H9 (cell line): ENCODE measurements around the gene ERP29. TPM values are rescaled to one million over a fixed set of nuclear protein-coding genes. Genes with fewer than 3 reads are reported as not detected.
A peak's percentile ranks its signal among the peaks of the same experiment; 100 is the strongest.

ENCODE experiments used
- DNase-seq: peaks from one replicate; pipeline ENCODE4 v3.0.0-alpha.2; 2017
- H2AFZ ChIP-seq: one replicate; pipeline ENCODE4 v1.6.1; 2013; ENCODE audit warnings: mild to moderate bottlenecking, low read length, control low read depth, moderate library complexity
- H2AK5ac ChIP-seq: 2 replicates; pipeline ENCODE4 v1.6.1; 2013; ENCODE audit warnings: low read length, control low read depth, mixed read lengths; ENCODE audit not compliant: insufficient read length
- H2BK120ac ChIP-seq: one replicate; pipeline ENCODE4 v1.6.1; 2013; ENCODE audit warnings: low read depth, mild to moderate bottlenecking, low read length, control low read depth, inconsistent platforms; ENCODE audit not compliant: poor library complexity, severe bottlenecking
- H2BK12ac ChIP-seq: 2 replicates; pipeline ENCODE4 v1.6.1; 2013; ENCODE audit warnings: low read length, control low read depth, mixed read lengths, low read depth; ENCODE audit not compliant: insufficient read length
- H2BK15ac ChIP-seq: 2 replicates; pipeline ENCODE4 v1.6.1; 2013; ENCODE audit warnings: low read depth, low read length, control low read depth
- H2BK20ac ChIP-seq: one replicate; pipeline ENCODE4 v1.6.1; 2013; ENCODE audit warnings: low read depth, mild to moderate bottlenecking, low read length, control low read depth, inconsistent platforms; ENCODE audit not compliant: poor library complexity, severe bottlenecking
- H2BK5ac ChIP-seq: 2 replicates; pipeline ENCODE4 v1.6.1; 2013; ENCODE audit warnings: low read length, control low read depth, mixed read lengths; ENCODE audit not compliant: insufficient read length
- H3K14ac ChIP-seq: 2 replicates; pipeline ENCODE4 v1.6.1; 2013; ENCODE audit warnings: low read length, control low read depth; ENCODE audit not compliant: insufficient read depth
- H3K18ac ChIP-seq: 2 replicates; pipeline ENCODE4 v1.6.1; 2013; ENCODE audit warnings: low read depth, mild to moderate bottlenecking, mixed read lengths, low read length, control low read depth; ENCODE audit not compliant: insufficient read length
- H3K23ac ChIP-seq: 2 replicates; pipeline ENCODE4 v1.6.1; 2013; ENCODE audit warnings: low read length, control low read depth, mixed read lengths, low read depth; ENCODE audit not compliant: insufficient read length
- H3K23me2 ChIP-seq: 2 replicates; pipeline ENCODE4 v1.6.1; 2013; ENCODE audit warnings: low read depth, mild to moderate bottlenecking, mixed read lengths, low read length, control low read depth; ENCODE audit not compliant: insufficient read length, poor library complexity, severe bottlenecking
- H3K27ac ChIP-seq: 2 replicates; pipeline ENCODE4 v1.5.1; 2013; ENCODE audit warnings: low read length, control low read depth, mixed read lengths, low read depth; ENCODE audit not compliant: insufficient read length
- H3K27me3 ChIP-seq: 2 replicates; pipeline ENCODE4 v1.6.1; 2013; ENCODE audit warnings: low read length, control low read depth, inconsistent platforms; ENCODE audit not compliant: insufficient read depth
- H3K4ac ChIP-seq: 2 replicates; pipeline ENCODE4 v1.6.1; 2013; ENCODE audit warnings: low read depth, mild to moderate bottlenecking, control low read depth, inconsistent platforms, low read length, moderate library complexity
- H3K4me1 ChIP-seq: 2 replicates; pipeline ENCODE4 v1.6.1; 2013; ENCODE audit warnings: low read length, control low read depth, inconsistent platforms; ENCODE audit not compliant: insufficient read depth
- H3K4me2 ChIP-seq: 2 replicates; pipeline ENCODE4 v1.6.1; 2013; ENCODE audit warnings: low read length, control low read depth, mixed read lengths; ENCODE audit not compliant: insufficient read length, insufficient read depth
- H3K56ac ChIP-seq: 2 replicates; pipeline ENCODE4 v1.6.1; 2013; ENCODE audit warnings: low read depth, mild to moderate bottlenecking, mixed read lengths, low read length, control low read depth; ENCODE audit not compliant: insufficient read length
- H3K79me1 ChIP-seq: 2 replicates; pipeline ENCODE4 v1.6.1; 2013; ENCODE audit warnings: low read depth, mild to moderate bottlenecking, moderate library complexity, low read length, control low read depth, inconsistent platforms; ENCODE audit not compliant: insufficient read depth, poor library complexity, severe bottlenecking
- H3K79me2 ChIP-seq: 2 replicates; pipeline ENCODE4 v1.6.1; 2013; ENCODE audit warnings: low read length, control low read depth, inconsistent platforms; ENCODE audit not compliant: insufficient read depth
- H3K9ac ChIP-seq: 2 replicates; pipeline ENCODE4 v1.6.1; 2013; ENCODE audit warnings: low read length, control low read depth, mixed read lengths; ENCODE audit not compliant: insufficient read length; ENCODE audit errors: extremely low read depth
- H3K9me3 ChIP-seq: one replicate; pipeline ENCODE4 v1.6.1; 2013; ENCODE audit warnings: low read depth, low read length, inconsistent platforms; ENCODE audit not compliant: control insufficient read depth
- H3T11ph ChIP-seq: one replicate; pipeline ENCODE4 v1.6.1; 2013; ENCODE audit warnings: mild to moderate bottlenecking, low read length, control low read depth, inconsistent platforms
- H4K20me1 ChIP-seq: one replicate; pipeline ENCODE4 v1.6.1; 2013; ENCODE audit not compliant: control insufficient read depth, insufficient read length, insufficient read depth
- H4K5ac ChIP-seq: 2 replicates; pipeline ENCODE4 v1.6.1; 2013; ENCODE audit warnings: low read depth, mild to moderate bottlenecking, mixed read lengths, low read length, control low read depth; ENCODE audit not compliant: insufficient read length
- H4K8ac ChIP-seq: replicated peaks from 2 replicates; pipeline ENCODE4 v1.6.1; 2013; ENCODE audit warnings: low read length, control low read depth, mixed read lengths, low read depth; ENCODE audit not compliant: insufficient read length
- H4K91ac ChIP-seq: 2 replicates; pipeline ENCODE4 v1.6.1; 2013; ENCODE audit warnings: low read depth, mild to moderate bottlenecking, moderate library complexity, mixed read lengths, low read length, control low read depth; ENCODE audit not compliant: insufficient read length
- H3K27ac Mint-ChIP-seq, 3 experiments: 2 replicates in 2 of 3; 3 replicates in 1 of 3; pipeline ENCODE4 v1.8.0; 2020 to 2021; ENCODE audit warnings: mixed read lengths in 3 of 3, mild to moderate bottlenecking in 1 of 3, moderate library complexity in 1 of 3
- H3K27me3 Mint-ChIP-seq: 2 replicates; pipeline ENCODE4 v1.8.0; 2021; ENCODE audit warnings: low read depth, mild to moderate bottlenecking, moderate library complexity, mixed read lengths
- H3K36me3 Mint-ChIP-seq, 3 experiments: 2 replicates in 2 of 3; 3 replicates in 1 of 3; pipeline ENCODE4 v1.8.0; 2020 to 2021; ENCODE audit warnings: low read depth in 3 of 3, mixed read lengths in 3 of 3; ENCODE audit not compliant: insufficient read depth in 1 of 3
- H3K4me1 Mint-ChIP-seq, 2 experiments: 2 replicates each; pipeline ENCODE4 v1.8.0; 2020; ENCODE audit warnings: mixed read lengths in 2 of 2
- H3K4me3 Mint-ChIP-seq, 2 experiments: 2 replicates in 1 of 2; 3 replicates in 1 of 2; pipeline ENCODE4 v1.8.0; 2020 to 2021; ENCODE audit warnings: mild to moderate bottlenecking in 2 of 2, mixed read lengths in 2 of 2, moderate library complexity in 1 of 2
- H3K9me3 Mint-ChIP-seq, 2 experiments: 2 replicates in 1 of 2; 3 replicates in 1 of 2; pipeline ENCODE4 v1.8.0; 2020; ENCODE audit warnings: mild to moderate bottlenecking in 2 of 2, mixed read lengths in 2 of 2, moderate library complexity in 1 of 2
- WGBS: extraction: QIAGEN DNeasy Blood & Tissue Kit; methylation state at CpG from one replicate; pipeline ENCODE4 v1.1.7; 2013; ENCODE audit warnings: missing lambda C conversion rate, low lambda C conversion rate, mixed read lengths; ENCODE audit not compliant: insufficient read length; ENCODE audit errors: extremely low coverage; 5-methylcytosine and 5-hydroxymethylcytosine counted together
- total RNA-seq: library from RNA; stranded (reverse); gene quantifications from 2 replicates; pipeline ENCODE4 v1.2.1, GENCODE V29; 2021
- TF ChIP-seq, protein P1 (sequence below): fragments of 200-600 bp; sonication (generic); conservative IDR thresholded peaks from 3 replicates; pipeline ENCODE4 v1.8.0; 2021; ENCODE audit warnings: antibody characterized with exemption, mild to moderate bottlenecking

The ERP29 gene
- total RNA-seq, 1 experiment from 2014 or later: 160 TPM

DNA sequence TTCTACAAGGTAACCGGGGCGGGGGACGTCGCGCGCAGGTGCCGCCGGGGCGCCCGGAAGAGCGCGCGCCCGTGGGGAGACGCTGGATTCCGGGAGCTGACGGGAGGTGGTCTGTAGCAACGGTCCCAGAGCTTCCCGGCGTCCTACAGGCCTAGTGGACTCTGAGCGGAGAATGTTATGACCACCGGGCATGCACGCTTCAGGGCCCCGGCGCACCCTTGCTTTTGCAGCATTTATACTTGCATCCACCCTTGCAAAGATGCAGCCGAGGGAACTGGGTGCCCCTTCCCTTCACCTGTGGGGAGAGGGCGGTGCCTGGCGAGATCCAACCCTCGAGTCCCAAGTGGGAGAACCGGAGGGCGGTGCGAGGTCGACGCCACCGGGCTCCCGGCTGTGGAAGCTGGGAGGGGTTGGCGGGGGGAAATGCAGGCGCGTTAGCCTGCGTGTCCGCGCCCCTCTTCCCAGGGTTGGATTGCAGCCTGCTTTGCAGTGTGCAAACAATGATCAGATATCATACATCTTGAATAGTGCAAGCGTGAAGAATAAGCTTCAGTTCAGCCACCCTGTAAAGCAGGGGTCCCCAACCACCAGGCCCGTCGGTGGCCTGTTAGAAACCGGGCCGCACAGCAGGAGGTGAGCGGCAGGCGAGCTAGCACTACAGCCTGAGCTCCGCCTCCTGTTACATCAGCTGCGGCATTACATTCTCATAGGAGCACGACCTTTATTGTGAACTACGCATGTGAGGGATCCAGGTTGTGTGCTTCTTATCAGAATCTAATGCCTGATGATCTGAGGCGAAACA, 576 bp downstream of the ERP29 start:
- Histone ChIP-seq H3K79me2 (peaks cover 20% of the 10 kb centered on the region; the same call in 1 of the 2 replicates), H3K23me2 (peaks cover 3% of the 10 kb centered on the region), H4K20me1 (no peaks in the 10 kb centered on the region), H3K56ac (no peak overlapping the region), H2BK15ac (no peak overlapping the region), H3K4me2 (peak overlapping the region; percentile 54), H3K79me1 (peaks cover 5% of the 10 kb centered on the region), H2AK5ac (no peak overlapping the region), H3T11ph (no peak overlapping the region), H3K14ac (peak overlapping the region; percentile 79), H4K91ac (peak overlapping the region; percentile 32), H3K4me1 (no peaks in the 10 kb centered on the region), H2AFZ (no peak overlapping the region), H3K4ac (no peak overlapping the region; the same call in 1 of the 2 replicates), H3K9ac (peak overlapping the region; percentile 83), H3K27ac (peak overlapping the region; percentile 4), H2BK120ac (no peak overlapping the region), H4K5ac (no peak overlapping the region), H2BK5ac (no peak overlapping the region), H3K23ac (no peak overlapping the region), H2BK20ac (no peak overlapping the region), H4K8ac (no peak overlapping the region), H3K9me3 (no peaks in the 10 kb centered on the region), H3K18ac (peak overlapping the region; percentile 73), H2BK12ac (no peak overlapping the region), H3K27me3 (no peaks in the 10 kb centered on the region)
- DNase-seq: peak; percentile 88
- Mint-ChIP-seq H3K4me1 (peaks cover 17 to 23% of the 10 kb centered on the region in 2 experiments), H3K9me3 (peaks cover 3 to 4% of the 10 kb centered on the region in 2 experiments; a peak in 3 of 5 replicates), H3K4me3 (peak overlapping the region; percentile 83 to 97), H3K27me3 (no peaks in the 10 kb centered on the region; the same call in 1 of the 2 replicates), H3K36me3 (peaks cover 23 to 45% (median 41%) of the 10 kb centered on the region in 3 experiments), H3K27ac (peak overlapping the region; percentile 93 to 98 (median 97))
- TF ChIP-seq, protein P1, sequence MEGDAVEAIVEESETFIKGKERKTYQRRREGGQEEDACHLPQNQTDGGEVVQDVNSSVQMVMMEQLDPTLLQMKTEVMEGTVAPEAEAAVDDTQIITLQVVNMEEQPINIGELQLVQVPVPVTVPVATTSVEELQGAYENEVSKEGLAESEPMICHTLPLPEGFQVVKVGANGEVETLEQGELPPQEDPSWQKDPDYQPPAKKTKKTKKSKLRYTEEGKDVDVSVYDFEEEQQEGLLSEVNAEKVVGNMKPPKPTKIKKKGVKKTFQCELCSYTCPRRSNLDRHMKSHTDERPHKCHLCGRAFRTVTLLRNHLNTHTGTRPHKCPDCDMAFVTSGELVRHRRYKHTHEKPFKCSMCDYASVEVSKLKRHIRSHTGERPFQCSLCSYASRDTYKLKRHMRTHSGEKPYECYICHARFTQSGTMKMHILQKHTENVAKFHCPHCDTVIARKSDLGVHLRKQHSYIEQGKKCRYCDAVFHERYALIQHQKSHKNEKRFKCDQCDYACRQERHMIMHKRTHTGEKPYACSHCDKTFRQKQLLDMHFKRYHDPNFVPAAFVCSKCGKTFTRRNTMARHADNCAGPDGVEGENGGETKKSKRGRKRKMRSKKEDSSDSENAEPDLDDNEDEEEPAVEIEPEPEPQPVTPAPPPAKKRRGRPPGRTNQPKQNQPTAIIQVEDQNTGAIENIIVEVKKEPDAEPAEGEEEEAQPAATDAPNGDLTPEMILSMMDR: peak; percentile 34; the same call in 1 of the 3 replicates
- no CpG with 5 or more reads among the region's 54 CpGs for WGBS
